ENCODE results near the gene RAI2. TPM values are rescaled to one million over a fixed set of nuclear protein-coding genes. Genes with fewer than 3 reads are reported as not detected.

The RAI2 gene
- total RNA-seq, 4 donors from 2014 or later: 22.1 to 90.4 (median 47.7) TPM

DNA sequence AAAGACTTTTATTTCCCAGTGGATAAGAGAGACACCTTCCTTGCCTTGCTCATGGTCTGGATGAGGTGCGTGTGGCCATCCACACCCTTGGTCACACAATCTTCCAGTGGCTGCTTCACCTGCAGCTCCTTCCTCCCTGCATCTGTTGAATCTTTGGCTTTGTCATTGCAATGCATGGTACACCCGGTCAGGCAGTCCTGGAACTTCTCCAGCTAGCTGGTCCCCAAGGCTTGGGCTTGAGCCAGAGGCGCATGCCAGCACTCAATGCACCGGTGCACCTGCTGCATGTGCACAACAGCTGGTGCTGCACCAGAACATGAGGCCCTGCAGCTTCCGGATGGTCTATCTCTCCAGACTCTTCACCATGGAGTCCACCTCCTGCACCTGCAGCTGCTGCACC, 92.1 kb downstream of the RAI2 start:
- TF ChIP-seq, protein P1, sequence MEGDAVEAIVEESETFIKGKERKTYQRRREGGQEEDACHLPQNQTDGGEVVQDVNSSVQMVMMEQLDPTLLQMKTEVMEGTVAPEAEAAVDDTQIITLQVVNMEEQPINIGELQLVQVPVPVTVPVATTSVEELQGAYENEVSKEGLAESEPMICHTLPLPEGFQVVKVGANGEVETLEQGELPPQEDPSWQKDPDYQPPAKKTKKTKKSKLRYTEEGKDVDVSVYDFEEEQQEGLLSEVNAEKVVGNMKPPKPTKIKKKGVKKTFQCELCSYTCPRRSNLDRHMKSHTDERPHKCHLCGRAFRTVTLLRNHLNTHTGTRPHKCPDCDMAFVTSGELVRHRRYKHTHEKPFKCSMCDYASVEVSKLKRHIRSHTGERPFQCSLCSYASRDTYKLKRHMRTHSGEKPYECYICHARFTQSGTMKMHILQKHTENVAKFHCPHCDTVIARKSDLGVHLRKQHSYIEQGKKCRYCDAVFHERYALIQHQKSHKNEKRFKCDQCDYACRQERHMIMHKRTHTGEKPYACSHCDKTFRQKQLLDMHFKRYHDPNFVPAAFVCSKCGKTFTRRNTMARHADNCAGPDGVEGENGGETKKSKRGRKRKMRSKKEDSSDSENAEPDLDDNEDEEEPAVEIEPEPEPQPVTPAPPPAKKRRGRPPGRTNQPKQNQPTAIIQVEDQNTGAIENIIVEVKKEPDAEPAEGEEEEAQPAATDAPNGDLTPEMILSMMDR (IDR thresholded peaks at IDR 0.05; ENCODE audit: low read depth): no peak

DNA sequence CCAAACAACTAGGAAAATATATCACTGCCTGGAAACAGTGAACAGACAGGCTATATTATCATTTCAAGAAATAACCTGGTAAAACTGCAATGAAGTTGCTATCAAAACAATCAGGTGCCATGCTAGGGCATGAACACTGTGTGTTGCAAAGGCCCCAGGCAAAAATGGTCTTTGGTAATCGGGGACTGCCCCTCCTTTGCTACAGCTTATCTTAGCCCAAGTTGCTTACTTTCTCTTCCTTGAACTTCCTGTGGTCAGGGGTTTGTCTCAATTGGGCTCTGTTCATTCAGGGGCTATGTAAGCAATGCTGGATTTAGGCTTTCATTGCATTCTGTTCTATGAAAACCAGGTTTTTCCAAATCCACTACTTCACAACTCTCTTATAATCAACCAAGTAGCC, 93.4 kb downstream of the RAI2 start:
- TF ChIP-seq, protein P1 (IDR thresholded peaks at IDR 0.05; ENCODE audit: low read depth): no peak

DNA sequence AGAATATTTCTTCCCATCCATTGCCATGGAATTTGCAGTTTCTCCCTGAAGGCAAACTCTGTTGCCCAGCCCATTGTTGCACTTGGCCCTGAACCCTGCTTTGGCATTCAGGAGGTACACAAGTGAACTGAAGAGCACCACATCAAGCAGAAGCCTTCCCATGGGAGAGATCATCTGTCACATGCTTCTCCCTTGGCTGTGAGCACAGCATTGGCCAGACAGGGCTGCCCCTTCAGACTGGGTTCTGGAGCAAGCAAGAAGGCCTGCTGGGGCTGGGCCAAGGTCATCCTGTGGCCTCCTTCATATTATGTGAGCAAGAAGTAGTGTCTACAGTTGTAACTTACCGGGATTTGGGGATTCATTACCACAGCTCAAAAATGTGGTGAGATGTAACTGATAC, 101.1 kb downstream of the RAI2 start:
- TF ChIP-seq, protein P1 (IDR thresholded peaks at IDR 0.05; ENCODE audit: low read depth): no peak

DNA sequence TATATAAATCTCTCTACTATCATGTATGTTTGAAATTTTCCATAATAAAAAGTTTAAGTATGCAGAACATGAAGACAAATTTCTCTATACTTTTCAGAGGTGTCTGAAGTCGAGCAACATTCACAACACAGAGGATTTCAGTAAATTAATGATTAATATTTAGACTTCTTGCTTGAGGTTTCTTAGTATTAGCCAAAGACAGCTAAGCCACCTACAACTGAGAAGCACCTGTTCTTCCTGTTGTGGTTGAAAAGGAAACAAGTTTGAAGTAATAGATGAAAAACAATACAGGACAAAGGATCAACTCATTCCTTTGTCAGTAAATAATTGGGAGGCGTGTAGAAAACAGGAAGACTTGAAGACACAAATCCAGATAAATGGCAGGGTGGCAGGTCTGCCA, 102.7 kb downstream of the RAI2 start:
- TF ChIP-seq, protein P1 (IDR thresholded peaks at IDR 0.05; ENCODE audit: low read depth): no peak

DNA sequence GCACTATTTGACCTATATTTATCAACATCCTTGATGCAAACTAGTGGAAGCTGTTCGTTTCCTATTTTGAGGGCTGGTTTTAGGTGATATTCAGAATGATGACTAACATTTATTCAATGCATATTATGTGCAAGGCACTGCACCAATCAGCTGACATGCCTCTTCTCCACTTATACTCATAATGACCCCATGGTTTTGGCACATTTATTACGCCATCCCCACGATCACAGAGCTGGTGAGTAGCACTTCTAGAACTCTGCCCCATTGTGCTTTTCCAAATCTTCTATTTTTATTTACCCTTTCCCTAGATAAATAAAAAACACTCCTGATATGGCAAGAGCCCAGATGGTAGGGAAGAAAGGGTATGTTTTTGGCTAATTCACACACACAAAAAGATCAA, 110.7 kb downstream of the RAI2 start:
- TF ChIP-seq, protein P1 (IDR thresholded peaks at IDR 0.05; ENCODE audit: low read depth): no peak

Other genes starting within 250 kb of the RAI2 start
- gene SCML1, start 123.8 kb downstream of the RAI2 start, total RNA-seq: 10 to 100 TPM; 17.0 to 21.5 (median 18.7) TPM